NCI-H226 (cell line): ENCODE measurements around the gene ZNF445.
"Not testable (repeated sequence)": the region's sequence is repeated elsewhere in the genome, so short reads cannot be mapped to it uniquely, and the experiment has no call there.

Source experiments
- DNase-seq: peaks from one replicate; pipeline ENCODE4 v3.0.0-alpha.2; 2015

ZNF445 gene

GRCh38 chr3:44429459-44429858 is 48.0 kb downstream of the ZNF445 start:
- DNase-seq = no peak

GRCh38 chr3:44428910-44429309 is 48.6 kb downstream of the ZNF445 start:
- no peak for DNase-seq

GRCh38 chr3:44427683-44428082 is 49.8 kb downstream of the ZNF445 start:
- no peak for DNase-seq

- DNase-seq = no peak
These were observed 52.7 kb downstream of the ZNF445 start for GRCh38 chr3:44424758-44425157.

- no peak for DNase-seq
These were observed 56.2 kb downstream of the ZNF445 start for GRCh38 chr3:44421280-44421679.

GRCh38 chr3:44420676-44421075 is 56.8 kb downstream of the ZNF445 start:
- DNase-seq = no peak

GRCh38 chr3:44419923-44420650 is 57.4 kb downstream of the ZNF445 start:
- no peak for DNase-seq

GRCh38 chr3:44419116-44419922 is 58.2 kb downstream of the ZNF445 start:
- no peak for DNase-seq

GRCh38 chr3:44418549-44418948 is 58.9 kb downstream of the ZNF445 start:
- no peak for DNase-seq

GRCh38 chr3:44418118-44418517 is 59.4 kb downstream of the ZNF445 start:
- not testable (repeated sequence) for DNase-seq

- DNase-seq = no peak
These were observed 61.1 kb downstream of the ZNF445 start for GRCh38 chr3:44416031-44417030.

- no peak for DNase-seq
These were observed 62.0 kb downstream of the ZNF445 start for GRCh38 chr3:44415421-44415820.

GRCh38 chr3:44414517-44415090 is 62.9 kb downstream of the ZNF445 start:
- no peak for DNase-seq

GRCh38 chr3:44412365-44412764 is 65.1 kb downstream of the ZNF445 start:
- no peak for DNase-seq

- DNase-seq = no peak
These were observed 66.3 kb downstream of the ZNF445 start for GRCh38 chr3:44411031-44411645.

- DNase-seq = no peak
These were observed 67.6 kb downstream of the ZNF445 start for GRCh38 chr3:44409640-44410410.

GRCh38 chr3:44402548-44402947 is 74.9 kb downstream of the ZNF445 start:
- no peak for DNase-seq

GRCh38 chr3:44400771-44401170 is 76.7 kb downstream of the ZNF445 start:
- no peak for DNase-seq

- DNase-seq = no peak
These were observed 78.6 kb downstream of the ZNF445 start for GRCh38 chr3:44398853-44399252.

- not testable (repeated sequence) for DNase-seq
These were observed 79.2 kb downstream of the ZNF445 start for GRCh38 chr3:44398271-44398670.
